ENCODE measurements around the gene RBM5.
"Not testable (repeated sequence)": the region's sequence is repeated elsewhere in the genome, so short reads cannot be mapped to it uniquely, and the experiment has no call there.

RBM5 gene

GRCh38 chr3:50078622-50079021 lies 10.1 kb upstream of the RBM5 start:
- no peak for DNase-seq (ENCODE audit: extremely low spot score)
- CTCF ChIA-PET: no interaction called here
- POLR2A ChIA-PET: no interaction called here
- no peak for TF ChIP-seq LEF1 (IDR thresholded peaks at IDR 0.05; ENCODE audit: borderline replicate concordance)
- no peak for TF ChIP-seq CTBP1 (IDR thresholded peaks at IDR 0.05; ENCODE audit: borderline replicate concordance)
- TF ChIP-seq SUZ12 (IDR thresholded peaks at IDR 0.05): no peak

GRCh38 chr3:50084951-50085350 lies 3.8 kb upstream of the RBM5 start:
- DNase-seq (ENCODE audit: extremely low spot score); POLR2A ChIA-PET; CTCF ChIA-PET: not testable (repeated sequence)

- DNase-seq (ENCODE audit: extremely low spot score): no peak
- POLR2A ChIA-PET: interaction anchor here (0.6 to 1.6 kb wide), 3 partner anchors 31 to 160 kb away, joined by 3 to 7 read pairs (median 4); partner anchors contain the start of genes MON1A and RBM6
- CTCF ChIA-PET: no interaction called here
- TF ChIP-seq FOXK2 (IDR thresholded peaks at IDR 0.05) (no peak), SP1 (IDR thresholded peaks at IDR 0.05) (no peak), FOXA1 (IDR thresholded peaks at IDR 0.05) (no peak), CTBP1 (IDR thresholded peaks at IDR 0.05; ENCODE audit: borderline replicate concordance) (no peak), HDGF (IDR thresholded peaks at IDR 0.05; ENCODE audit: borderline replicate concordance) (no peak), LEF1 (IDR thresholded peaks at IDR 0.05; ENCODE audit: borderline replicate concordance) (no peak), SUZ12 (IDR thresholded peaks at IDR 0.05) (no peak), ZNF384 (IDR thresholded peaks at IDR 0.05) (no peak), NFRKB (IDR thresholded peaks at IDR 0.05) (no peak), ELF4 (IDR thresholded peaks at IDR 0.05) (no peak), FOXM1 (IDR thresholded peaks at IDR 0.05; ENCODE audit: borderline replicate concordance) (no peak), BHLHE40 (IDR thresholded peaks at IDR 0.05; ENCODE audit: borderline replicate concordance) (no peak), TARDBP (IDR thresholded peaks at IDR 0.05) (no peak), PKNOX1 (IDR thresholded peaks at IDR 0.05) (no peak), L3MBTL2 (conservative IDR thresholded peaks at IDR 0.05) (no peak), ARNT (IDR thresholded peaks at IDR 0.05) (no peak)
Measured at GRCh38 chr3:50089609-50089945, 858 bp downstream of the RBM5 start.

- ChIA-PET CTCF (no interaction called here), POLR2A (no interaction called here)
- no peak for TF ChIP-seq CTBP1 (IDR thresholded peaks at IDR 0.05; ENCODE audit: borderline replicate concordance)
- TF ChIP-seq ELF4 (IDR thresholded peaks at IDR 0.05): no peak
- TF ChIP-seq HDGF (IDR thresholded peaks at IDR 0.05; ENCODE audit: borderline replicate concordance): no peak
- no peak for TF ChIP-seq SUZ12 (IDR thresholded peaks at IDR 0.05)
- no peak for TF ChIP-seq TARDBP (IDR thresholded peaks at IDR 0.05)
- TF ChIP-seq LEF1 (IDR thresholded peaks at IDR 0.05; ENCODE audit: borderline replicate concordance): no peak
- TF ChIP-seq ZNF384 (IDR thresholded peaks at IDR 0.05): no peak
- TF ChIP-seq PKNOX1 (IDR thresholded peaks at IDR 0.05): no peak
- TF ChIP-seq L3MBTL2 (conservative IDR thresholded peaks at IDR 0.05): no peak
- no peak for TF ChIP-seq NFRKB (IDR thresholded peaks at IDR 0.05)
- no peak for TF ChIP-seq BHLHE40 (IDR thresholded peaks at IDR 0.05; ENCODE audit: borderline replicate concordance)
- no peak for TF ChIP-seq FOXA1 (IDR thresholded peaks at IDR 0.05)
- no peak for TF ChIP-seq FOXK2 (IDR thresholded peaks at IDR 0.05)
- TF ChIP-seq FOXM1 (IDR thresholded peaks at IDR 0.05; ENCODE audit: borderline replicate concordance): no peak
- DNase-seq (ENCODE audit: extremely low spot score): no peak
Measured at GRCh38 chr3:50090984-50091383, 2.3 kb downstream of the RBM5 start.

DNA sequence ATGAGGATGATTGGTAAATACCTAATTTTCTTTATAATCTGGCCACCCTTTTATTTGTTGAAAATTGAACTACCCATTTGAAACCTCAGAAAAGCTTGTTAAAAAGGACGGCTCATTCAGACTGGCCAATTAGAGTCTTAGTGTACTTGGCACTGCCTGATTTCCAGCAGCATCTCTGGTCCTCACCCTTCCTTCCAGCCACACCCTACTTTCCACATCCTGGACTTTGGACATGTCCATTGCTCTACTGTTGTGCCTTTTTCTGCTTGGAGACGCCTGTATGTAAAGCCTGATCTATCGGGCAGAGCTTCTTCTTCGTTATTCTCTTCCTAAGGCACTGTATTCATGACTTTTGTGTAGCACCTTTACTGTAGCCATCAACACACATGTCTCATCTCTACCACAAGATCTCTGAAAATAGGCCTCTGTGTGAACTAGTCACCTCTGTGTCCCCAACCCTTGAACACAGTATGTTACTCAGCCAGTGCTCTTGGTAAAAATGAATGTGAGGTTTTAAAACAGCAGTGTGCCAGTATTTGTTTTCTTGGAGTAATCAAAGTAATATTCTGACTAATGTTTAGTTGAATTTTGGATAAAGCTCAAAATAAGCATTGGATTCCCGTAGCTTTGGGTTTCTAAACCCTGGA lies 6.8 kb downstream of the RBM5 start:
- no peak for DNase-seq (ENCODE audit: extremely low spot score)
- TF ChIP-seq NFRKB (IDR thresholded peaks at IDR 0.05): no peak
- TF ChIP-seq SP1 (IDR thresholded peaks at IDR 0.05): no peak
- no peak for TF ChIP-seq L3MBTL2 (conservative IDR thresholded peaks at IDR 0.05)
- no peak for TF ChIP-seq HDGF (IDR thresholded peaks at IDR 0.05; ENCODE audit: borderline replicate concordance)
- no peak for TF ChIP-seq BHLHE40 (IDR thresholded peaks at IDR 0.05; ENCODE audit: borderline replicate concordance)
- no peak for TF ChIP-seq LEF1 (IDR thresholded peaks at IDR 0.05; ENCODE audit: borderline replicate concordance)
- no peak for TF ChIP-seq SUZ12 (IDR thresholded peaks at IDR 0.05)
- TF ChIP-seq PKNOX1 (IDR thresholded peaks at IDR 0.05): no peak
- TF ChIP-seq FOXK2 (IDR thresholded peaks at IDR 0.05): no peak
- TF ChIP-seq ARNT (IDR thresholded peaks at IDR 0.05): no peak
- no peak for TF ChIP-seq ZNF384 (IDR thresholded peaks at IDR 0.05)
- no peak for TF ChIP-seq TARDBP (IDR thresholded peaks at IDR 0.05)
- no peak for TF ChIP-seq ELF4 (IDR thresholded peaks at IDR 0.05)
- no peak for TF ChIP-seq CTBP1 (IDR thresholded peaks at IDR 0.05; ENCODE audit: borderline replicate concordance)
- no peak for TF ChIP-seq FOXM1 (IDR thresholded peaks at IDR 0.05; ENCODE audit: borderline replicate concordance)
- no peak for TF ChIP-seq FOXA1 (IDR thresholded peaks at IDR 0.05)
- CTCF ChIA-PET: no interaction called here
- POLR2A ChIA-PET: no interaction called here

DNA sequence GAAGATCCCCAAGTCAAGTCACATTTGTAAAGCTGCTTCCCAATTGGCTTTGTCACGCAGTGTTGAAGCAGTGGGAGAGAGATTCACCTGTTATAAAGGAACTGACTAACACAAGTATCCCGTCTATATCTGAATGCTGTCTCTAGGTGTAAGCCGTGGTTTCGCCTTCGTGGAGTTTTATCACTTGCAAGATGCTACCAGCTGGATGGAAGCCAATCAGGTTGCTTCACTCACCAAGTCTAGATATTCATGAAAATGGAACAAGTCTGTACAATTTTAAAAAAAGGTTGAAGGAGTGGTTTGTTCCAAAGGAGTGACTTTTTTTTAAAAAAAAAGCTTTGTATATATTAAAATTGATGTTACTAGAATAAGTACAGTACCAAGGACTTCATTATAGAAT lies 11.7 kb downstream of the RBM5 start:
- DNase-seq (ENCODE audit: extremely low spot score): no peak
- no peak for TF ChIP-seq FOXA1 (IDR thresholded peaks at IDR 0.05)
- no peak for TF ChIP-seq SUZ12 (IDR thresholded peaks at IDR 0.05)
- no peak for TF ChIP-seq ARNT (IDR thresholded peaks at IDR 0.05)
- no peak for TF ChIP-seq PKNOX1 (IDR thresholded peaks at IDR 0.05)
- TF ChIP-seq CTBP1 (IDR thresholded peaks at IDR 0.05; ENCODE audit: borderline replicate concordance): no peak
- TF ChIP-seq SP1 (IDR thresholded peaks at IDR 0.05): no peak
- no peak for TF ChIP-seq L3MBTL2 (conservative IDR thresholded peaks at IDR 0.05)
- TF ChIP-seq ZNF384 (IDR thresholded peaks at IDR 0.05): no peak
- no peak for TF ChIP-seq FOXK2 (IDR thresholded peaks at IDR 0.05)
- no peak for TF ChIP-seq FOXM1 (IDR thresholded peaks at IDR 0.05; ENCODE audit: borderline replicate concordance)
- no peak for TF ChIP-seq TARDBP (IDR thresholded peaks at IDR 0.05)
- no peak for TF ChIP-seq NFRKB (IDR thresholded peaks at IDR 0.05)
- no peak for TF ChIP-seq HDGF (IDR thresholded peaks at IDR 0.05; ENCODE audit: borderline replicate concordance)
- no peak for TF ChIP-seq ELF4 (IDR thresholded peaks at IDR 0.05)
- TF ChIP-seq BHLHE40 (IDR thresholded peaks at IDR 0.05; ENCODE audit: borderline replicate concordance): no peak
- no peak for TF ChIP-seq LEF1 (IDR thresholded peaks at IDR 0.05; ENCODE audit: borderline replicate concordance)
- CTCF ChIA-PET: no interaction called here
- POLR2A ChIA-PET: interaction anchor here (0.7 kb wide), 1 partner anchor 12 kb away, joined by 3 read pairs; the partner anchor contains the start of gene RBM5

All from HEK293T (cell line).